Transverse colon (tissue), 3 donors: ENCODE results near the gene PPFIA1.

Experiments
- CTCF ChIP-seq, 5 experiments: fragments of 200-600 bp in 3 of 5; fragments of 450-650 bp in 2 of 5; sonication (generic) in 3 of 5; IDR thresholded peaks; 1 replicate in 2 of 5; 2 replicates in 3 of 5; pipeline ENCODE4 v1.5.1; 2016 to 2017; ENCODE audit warnings: antibody characterized with exemption in 5 of 5, inconsistent platforms in 3 of 5, mild to moderate bottlenecking in 2 of 5, moderate library complexity in 1 of 5
- EP300 ChIP-seq: sonication (generic); formaldehyde crosslinking; IDR thresholded peaks from one replicate; pipeline ENCODE4 v1.6.1; 2017; ENCODE audit warnings: antibody characterized with exemption, low read depth
- POLR2A ChIP-seq: fragments of 450-650 bp; IDR thresholded peaks from one replicate; pipeline ENCODE4 v1.6.1; 2016; ENCODE audit warnings: antibody characterized with exemption, mild to moderate bottlenecking, moderate library complexity

DNA sequence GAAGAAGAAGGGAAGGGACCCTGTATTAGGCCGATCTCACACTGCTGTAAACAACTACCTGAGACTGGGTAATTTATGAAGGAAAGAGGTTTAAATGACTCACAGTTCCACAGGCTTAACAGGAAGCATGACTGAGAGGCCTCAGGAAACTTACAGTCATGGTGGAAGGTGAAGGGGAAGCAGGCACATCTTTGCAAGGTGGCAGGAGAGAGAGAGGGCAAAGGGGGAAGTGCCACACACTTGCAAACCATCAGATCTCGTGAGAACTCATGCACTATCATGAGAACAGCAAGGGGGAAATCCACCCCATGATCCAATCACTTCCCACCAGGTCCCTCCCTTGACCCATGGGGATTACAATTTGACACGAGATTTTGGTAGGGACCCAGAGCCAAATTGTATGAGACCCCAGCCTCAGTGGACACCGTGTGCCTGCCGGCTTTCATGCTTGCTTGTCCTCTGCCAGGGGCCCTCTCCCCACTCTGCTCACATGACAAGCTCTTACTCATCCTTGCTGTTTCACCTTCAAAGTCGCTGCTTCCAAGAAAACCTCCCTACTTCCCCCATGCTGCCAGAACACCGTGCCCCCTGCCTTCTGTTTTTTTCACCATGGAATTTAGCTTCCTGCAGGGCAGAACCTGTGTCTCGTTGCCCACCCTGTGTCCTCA is 23.3 kb upstream of the PPFIA1 start:
- TF ChIP-seq POLR2A (no peak), EP300 (no peak), CTCF (IDR thresholded peaks at IDR 0.05) (no peak)
